HEK293 (cell line): ENCODE data around the gene KCNRG.

ENCODE experiments used
- BCL11B ChIP-seq: fragments of 450-650 bp; formaldehyde crosslinking; IDR thresholded peaks from 2 replicates; pipeline ENCODE4 v1.5.1; 2016; ENCODE audit warnings: low read depth, missing biosample characterization, missing genetic modification characterization
- FEZF1 ChIP-seq: fragments of 450-650 bp; formaldehyde crosslinking; IDR thresholded peaks from 2 replicates; pipeline ENCODE4 v1.5.1; 2016; ENCODE audit warnings: missing biosample characterization, missing genetic modification characterization
- KLF1 ChIP-seq: fragments of 450-650 bp; formaldehyde crosslinking; IDR thresholded peaks from 2 replicates; pipeline ENCODE4 v1.5.1; 2016; ENCODE audit warnings: missing biosample characterization, missing genetic modification characterization
- SALL2 ChIP-seq: fragments of 450-650 bp; formaldehyde crosslinking; IDR thresholded peaks from 2 replicates; pipeline ENCODE4 v1.5.0; 2017; ENCODE audit warnings: missing biosample characterization, mild to moderate bottlenecking, missing genetic modification characterization, borderline replicate concordance
- SCRT1 ChIP-seq: fragments of 450-650 bp; formaldehyde crosslinking; IDR thresholded peaks from 2 replicates; pipeline ENCODE4 v1.5.1; 2016; ENCODE audit warnings: missing biosample characterization, missing genetic modification characterization, borderline replicate concordance
- ZBTB8A ChIP-seq: fragments of 450-650 bp; formaldehyde crosslinking; IDR thresholded peaks from 2 replicates; pipeline ENCODE4 v1.5.1; 2016; ENCODE audit warnings: missing biosample characterization, missing genetic modification characterization
- ZNF121 ChIP-seq: fragments of 450-650 bp; formaldehyde crosslinking; IDR thresholded peaks from 2 replicates; pipeline ENCODE4 v1.5.1; 2016; ENCODE audit warnings: missing biosample characterization, missing genetic modification characterization
- ZNF133 ChIP-seq: fragments of 450-650 bp; formaldehyde crosslinking; IDR thresholded peaks from 2 replicates; pipeline ENCODE4 v1.5.1; 2016; ENCODE audit warnings: missing biosample characterization, missing genetic modification characterization
- ZNF140 ChIP-seq: fragments of 450-650 bp; formaldehyde crosslinking; IDR thresholded peaks from 2 replicates; pipeline ENCODE4 v1.5.1; 2016; ENCODE audit warnings: missing biosample characterization, missing genetic modification characterization
- ZNF202 ChIP-seq: fragments of 450-650 bp; formaldehyde crosslinking; IDR thresholded peaks from 2 replicates; pipeline ENCODE4 v1.5.1; 2016; ENCODE audit warnings: missing biosample characterization, missing genetic modification characterization, borderline replicate concordance
- ZNF266 ChIP-seq: fragments of 450-650 bp; formaldehyde crosslinking; IDR thresholded peaks from 2 replicates; pipeline ENCODE4 v1.5.1; 2016; ENCODE audit warnings: missing biosample characterization, missing genetic modification characterization, low read depth
- ZNF311 ChIP-seq: fragments of 450-650 bp; formaldehyde crosslinking; IDR thresholded peaks from 2 replicates; pipeline ENCODE4 v1.5.1; 2017; ENCODE audit warnings: missing biosample characterization, missing genetic modification characterization, borderline replicate concordance
- ZNF366 ChIP-seq: fragments of 450-650 bp; formaldehyde crosslinking; conservative IDR thresholded peaks from 2 replicates; pipeline ENCODE4 v1.5.1; 2016; ENCODE audit warnings: missing biosample characterization, missing genetic modification characterization
- ZNF416 ChIP-seq: fragments of 450-650 bp; formaldehyde crosslinking; IDR thresholded peaks from 2 replicates; pipeline ENCODE4 v1.5.1; 2016; ENCODE audit warnings: missing biosample characterization, missing genetic modification characterization
- ZNF423 ChIP-seq: fragments of 450-650 bp; formaldehyde crosslinking; IDR thresholded peaks from 2 replicates; pipeline ENCODE4 v1.5.1; 2016; ENCODE audit warnings: missing biosample characterization, missing genetic modification characterization
- ZNF529 ChIP-seq: fragments of 450-650 bp; formaldehyde crosslinking; IDR thresholded peaks from 2 replicates; pipeline ENCODE4 v1.5.1; 2017; ENCODE audit warnings: missing genetic modification characterization, missing biosample characterization; ENCODE audit not compliant: insufficient replicate concordance
- ZNF555 ChIP-seq: fragments of 450-650 bp; formaldehyde crosslinking; conservative IDR thresholded peaks from 2 replicates; pipeline ENCODE4 v1.5.1; 2017; ENCODE audit warnings: missing biosample characterization, mild to moderate bottlenecking, missing genetic modification characterization, inconsistent platforms
- ZNF560 ChIP-seq: fragments of 450-650 bp; formaldehyde crosslinking; IDR thresholded peaks from 2 replicates; pipeline ENCODE4 v1.5.1; 2017; ENCODE audit warnings: missing biosample characterization, missing genetic modification characterization, borderline replicate concordance
- ZNF626 ChIP-seq: fragments of 450-650 bp; sonication (Bioruptor Pico); formaldehyde crosslinking; IDR thresholded peaks from 2 replicates; pipeline ENCODE4 v1.5.1; 2018; ENCODE audit warnings: missing biosample characterization, missing genetic modification characterization, inconsistent platforms
- ZNF629 ChIP-seq: fragments of 450-650 bp; formaldehyde crosslinking; IDR thresholded peaks from 2 replicates; pipeline ENCODE4 v1.5.1; 2017; ENCODE audit warnings: missing biosample characterization, missing genetic modification characterization
- ZNF664 ChIP-seq: fragments of 450-650 bp; formaldehyde crosslinking; IDR thresholded peaks from 2 replicates; pipeline ENCODE4 v1.5.1; 2016; ENCODE audit warnings: missing biosample characterization, missing genetic modification characterization
- TF ChIP-seq, protein P1 (sequence below): fragments of 450-650 bp; formaldehyde crosslinking; IDR thresholded peaks from 2 replicates; pipeline ENCODE4 v1.5.1; 2016; ENCODE audit warnings: missing biosample characterization, missing genetic modification characterization
- TF ChIP-seq, protein P2 (sequence below): fragments of 450-650 bp; formaldehyde crosslinking; IDR thresholded peaks from 2 replicates; pipeline ENCODE4 v1.5.1; 2016; ENCODE audit warnings: missing biosample characterization, missing genetic modification characterization, low read depth
- TF ChIP-seq, protein P3 (sequence below): fragments of 450-650 bp; formaldehyde crosslinking; IDR thresholded peaks from 2 replicates; pipeline ENCODE4 v1.5.1; 2017; ENCODE audit warnings: missing biosample characterization, missing genetic modification characterization
- TF ChIP-seq, protein P4 (sequence below): fragments of 450-650 bp; formaldehyde crosslinking; conservative IDR thresholded peaks from 2 replicates; pipeline ENCODE4 v1.5.1; 2016; ENCODE audit warnings: low read depth, missing biosample characterization, missing genetic modification characterization
- TF ChIP-seq, protein P5 (sequence below): fragments of 450-650 bp; formaldehyde crosslinking; IDR thresholded peaks from 2 replicates; pipeline ENCODE4 v1.5.1; 2016; ENCODE audit warnings: missing biosample characterization, missing genetic modification characterization
- TF ChIP-seq, protein P6 (sequence below): fragments of 450-650 bp; formaldehyde crosslinking; IDR thresholded peaks from 2 replicates; pipeline ENCODE4 v1.5.1; 2017; ENCODE audit warnings: missing biosample characterization, missing genetic modification characterization

The KCNRG gene

DNA sequence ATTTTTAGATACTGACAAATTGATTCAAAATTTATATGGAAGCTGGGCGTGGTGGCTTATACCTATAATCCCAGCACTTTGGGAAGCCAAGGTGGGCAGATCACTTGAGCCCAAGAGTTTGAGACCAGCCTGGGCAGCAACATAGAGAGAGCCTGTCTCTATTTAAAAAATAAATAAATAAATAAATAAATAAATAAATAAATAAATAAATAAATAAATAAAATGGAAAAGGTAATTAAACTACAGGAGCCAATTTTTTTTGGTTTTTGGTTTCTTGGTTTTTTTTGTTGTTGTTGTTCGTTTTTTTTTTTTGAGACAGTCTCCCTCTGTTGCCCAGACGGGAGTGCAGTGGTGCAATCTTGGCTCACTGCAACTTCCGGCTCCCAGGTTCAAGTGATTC, 47.8 kb upstream of the KCNRG start (continued):
- TF ChIP-seq, protein P1, sequence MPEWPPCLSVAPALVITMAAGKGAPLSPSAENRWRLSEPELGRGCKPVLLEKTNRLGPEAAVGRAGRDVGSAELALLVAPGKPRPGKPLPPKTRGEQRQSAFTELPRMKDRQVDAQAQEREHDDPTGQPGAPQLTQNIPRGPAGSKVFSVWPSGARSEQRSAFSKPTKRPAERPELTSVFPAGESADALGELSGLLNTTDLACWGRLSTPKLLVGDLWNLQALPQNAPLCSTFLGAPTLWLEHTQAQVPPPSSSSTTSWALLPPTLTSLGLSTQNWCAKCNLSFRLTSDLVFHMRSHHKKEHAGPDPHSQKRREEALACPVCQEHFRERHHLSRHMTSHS, result no peak
- TF ChIP-seq ZNF560, result peak; percentile 52; the same call in 1 of the 2 replicates
- TF ChIP-seq ZNF133 (tag by site-specific recombination), result no peak
- peak; percentile 85 for TF ChIP-seq ZBTB8A (tag by site-specific recombination)
- no peak for TF ChIP-seq ZNF366 (tag by site-specific recombination)
- TF ChIP-seq ZNF626, result no peak
- no peak for TF ChIP-seq ZNF423 (tag by site-specific recombination)
- peak; percentile 59 for TF ChIP-seq ZNF629 (tag by site-specific recombination)
- 0 out of 2 replicates have a peak, but pooled peaks have one; percentile 61 for TF ChIP-seq ZNF202 (tag by site-specific recombination)
- peak; percentile 63; the same call in 1 of the 2 replicates for TF ChIP-seq ZNF266 (tag by site-specific recombination)
- TF ChIP-seq, protein P2, sequence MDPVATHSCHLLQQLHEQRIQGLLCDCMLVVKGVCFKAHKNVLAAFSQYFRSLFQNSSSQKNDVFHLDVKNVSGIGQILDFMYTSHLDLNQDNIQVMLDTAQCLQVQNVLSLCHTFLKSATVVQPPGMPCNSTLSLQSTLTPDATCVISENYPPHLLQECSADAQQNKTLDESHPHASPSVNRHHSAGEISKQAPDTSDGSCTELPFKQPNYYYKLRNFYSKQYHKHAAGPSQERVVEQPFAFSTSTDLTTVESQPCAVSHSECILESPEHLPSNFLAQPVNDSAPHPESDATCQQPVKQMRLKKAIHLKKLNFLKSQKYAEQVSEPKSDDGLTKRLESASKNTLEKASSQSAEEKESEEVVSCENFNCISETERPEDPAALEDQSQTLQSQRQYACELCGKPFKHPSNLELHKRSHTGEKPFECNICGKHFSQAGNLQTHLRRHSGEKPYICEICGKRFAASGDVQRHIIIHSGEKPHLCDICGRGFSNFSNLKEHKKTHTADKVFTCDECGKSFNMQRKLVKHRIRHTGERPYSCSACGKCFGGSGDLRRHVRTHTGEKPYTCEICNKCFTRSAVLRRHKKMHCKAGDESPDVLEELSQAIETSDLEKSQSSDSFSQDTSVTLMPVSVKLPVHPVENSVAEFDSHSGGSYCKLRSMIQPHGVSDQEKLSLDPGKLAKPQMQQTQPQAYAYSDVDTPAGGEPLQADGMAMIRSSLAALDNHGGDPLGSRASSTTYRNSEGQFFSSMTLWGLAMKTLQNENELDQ (tag by site-specific recombination), result no peak
- TF ChIP-seq, protein P3, sequence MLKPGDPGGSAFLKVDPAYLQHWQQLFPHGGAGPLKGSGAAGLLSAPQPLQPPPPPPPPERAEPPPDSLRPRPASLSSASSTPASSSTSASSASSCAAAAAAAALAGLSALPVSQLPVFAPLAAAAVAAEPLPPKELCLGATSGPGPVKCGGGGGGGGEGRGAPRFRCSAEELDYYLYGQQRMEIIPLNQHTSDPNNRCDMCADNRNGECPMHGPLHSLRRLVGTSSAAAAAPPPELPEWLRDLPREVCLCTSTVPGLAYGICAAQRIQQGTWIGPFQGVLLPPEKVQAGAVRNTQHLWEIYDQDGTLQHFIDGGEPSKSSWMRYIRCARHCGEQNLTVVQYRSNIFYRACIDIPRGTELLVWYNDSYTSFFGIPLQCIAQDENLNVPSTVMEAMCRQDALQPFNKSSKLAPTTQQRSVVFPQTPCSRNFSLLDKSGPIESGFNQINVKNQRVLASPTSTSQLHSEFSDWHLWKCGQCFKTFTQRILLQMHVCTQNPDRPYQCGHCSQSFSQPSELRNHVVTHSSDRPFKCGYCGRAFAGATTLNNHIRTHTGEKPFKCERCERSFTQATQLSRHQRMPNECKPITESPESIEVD (tag by site-specific recombination), result no peak
- TF ChIP-seq SALL2 (tag by site-specific recombination), result no peak
- no peak for TF ChIP-seq SCRT1 (tag by site-specific recombination)
- TF ChIP-seq, protein P4, sequence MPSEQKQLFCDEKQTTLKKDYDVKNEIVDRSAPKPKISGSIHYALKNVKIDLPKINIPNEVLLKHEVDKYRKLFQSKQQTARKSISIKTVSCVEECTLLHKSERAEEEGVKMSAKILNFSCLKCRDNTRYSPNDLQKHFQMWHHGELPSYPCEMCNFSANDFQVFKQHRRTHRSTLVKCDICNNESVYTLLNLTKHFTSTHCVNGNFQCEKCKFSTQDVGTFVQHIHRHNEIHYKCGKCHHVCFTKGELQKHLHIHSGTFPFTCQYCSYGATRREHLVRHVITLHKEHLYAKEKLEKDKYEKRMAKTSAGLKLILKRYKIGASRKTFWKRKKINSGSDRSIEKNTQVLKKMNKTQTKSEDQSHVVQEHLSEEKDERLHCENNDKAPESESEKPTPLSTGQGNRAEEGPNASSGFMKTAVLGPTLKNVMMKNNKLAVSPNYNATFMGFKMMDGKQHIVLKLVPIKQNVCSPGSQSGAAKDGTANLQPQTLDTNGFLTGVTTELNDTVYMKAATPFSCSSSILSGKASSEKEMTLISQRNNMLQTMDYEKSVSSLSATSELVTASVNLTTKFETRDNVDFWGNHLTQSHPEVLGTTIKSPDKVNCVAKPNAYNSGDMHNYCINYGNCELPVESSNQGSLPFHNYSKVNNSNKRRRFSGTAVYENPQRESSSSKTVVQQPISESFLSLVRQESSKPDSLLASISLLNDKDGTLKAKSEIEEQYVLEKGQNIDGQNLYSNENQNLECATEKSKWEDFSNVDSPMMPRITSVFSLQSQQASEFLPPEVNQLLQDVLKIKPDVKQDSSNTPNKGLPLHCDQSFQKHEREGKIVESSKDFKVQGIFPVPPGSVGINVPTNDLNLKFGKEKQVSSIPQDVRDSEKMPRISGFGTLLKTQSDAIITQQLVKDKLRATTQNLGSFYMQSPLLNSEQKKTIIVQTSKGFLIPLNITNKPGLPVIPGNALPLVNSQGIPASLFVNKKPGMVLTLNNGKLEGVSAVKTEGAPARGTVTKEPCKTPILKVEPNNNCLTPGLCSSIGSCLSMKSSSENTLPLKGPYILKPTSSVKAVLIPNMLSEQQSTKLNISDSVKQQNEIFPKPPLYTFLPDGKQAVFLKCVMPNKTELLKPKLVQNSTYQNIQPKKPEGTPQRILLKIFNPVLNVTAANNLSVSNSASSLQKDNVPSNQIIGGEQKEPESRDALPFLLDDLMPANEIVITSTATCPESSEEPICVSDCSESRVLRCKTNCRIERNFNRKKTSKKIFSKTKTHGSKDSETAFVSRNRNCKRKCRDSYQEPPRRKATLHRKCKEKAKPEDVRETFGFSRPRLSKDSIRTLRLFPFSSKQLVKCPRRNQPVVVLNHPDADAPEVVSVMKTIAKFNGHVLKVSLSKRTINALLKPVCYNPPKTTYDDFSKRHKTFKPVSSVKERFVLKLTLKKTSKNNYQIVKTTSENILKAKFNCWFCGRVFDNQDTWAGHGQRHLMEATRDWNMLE, result peak; percentile 94
- 0 out of 2 replicates have a peak, but pooled peaks have one; percentile 53 for TF ChIP-seq ZNF664
- TF ChIP-seq, protein P5, sequence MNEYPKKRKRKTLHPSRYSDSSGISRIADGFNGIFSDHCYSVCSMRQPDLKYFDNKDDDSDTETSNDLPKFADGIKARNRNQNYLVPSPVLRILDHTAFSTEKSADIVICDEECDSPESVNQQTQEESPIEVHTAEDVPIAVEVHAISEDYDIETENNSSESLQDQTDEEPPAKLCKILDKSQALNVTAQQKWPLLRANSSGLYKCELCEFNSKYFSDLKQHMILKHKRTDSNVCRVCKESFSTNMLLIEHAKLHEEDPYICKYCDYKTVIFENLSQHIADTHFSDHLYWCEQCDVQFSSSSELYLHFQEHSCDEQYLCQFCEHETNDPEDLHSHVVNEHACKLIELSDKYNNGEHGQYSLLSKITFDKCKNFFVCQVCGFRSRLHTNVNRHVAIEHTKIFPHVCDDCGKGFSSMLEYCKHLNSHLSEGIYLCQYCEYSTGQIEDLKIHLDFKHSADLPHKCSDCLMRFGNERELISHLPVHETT (tag by site-specific recombination), result 0 out of 2 replicates have a peak, but pooled peaks have one; percentile 46
- peak; percentile 76 for TF ChIP-seq ZNF555
- no peak for TF ChIP-seq KLF1
- TF ChIP-seq ZNF311, result no peak
- TF ChIP-seq ZNF416, result no peak
- TF ChIP-seq ZNF140 (tag by site-specific recombination), result peak; percentile 68; the same call in 1 of the 2 replicates
- TF ChIP-seq FEZF1 (tag by site-specific recombination), result no peak
- TF ChIP-seq, protein P6, sequence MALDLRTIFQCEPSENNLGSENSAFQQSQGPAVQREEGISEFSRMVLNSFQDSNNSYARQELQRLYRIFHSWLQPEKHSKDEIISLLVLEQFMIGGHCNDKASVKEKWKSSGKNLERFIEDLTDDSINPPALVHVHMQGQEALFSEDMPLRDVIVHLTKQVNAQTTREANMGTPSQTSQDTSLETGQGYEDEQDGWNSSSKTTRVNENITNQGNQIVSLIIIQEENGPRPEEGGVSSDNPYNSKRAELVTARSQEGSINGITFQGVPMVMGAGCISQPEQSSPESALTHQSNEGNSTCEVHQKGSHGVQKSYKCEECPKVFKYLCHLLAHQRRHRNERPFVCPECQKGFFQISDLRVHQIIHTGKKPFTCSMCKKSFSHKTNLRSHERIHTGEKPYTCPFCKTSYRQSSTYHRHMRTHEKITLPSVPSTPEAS, result no peak
- peak; percentile 36 for TF ChIP-seq ZNF529
- TF ChIP-seq ZNF121 (tag by site-specific recombination), result no peak
- TF ChIP-seq BCL11B (tag by site-specific recombination), result no peak
